ENCODE results near the gene AOPEP.

Gene AOPEP

DNA sequence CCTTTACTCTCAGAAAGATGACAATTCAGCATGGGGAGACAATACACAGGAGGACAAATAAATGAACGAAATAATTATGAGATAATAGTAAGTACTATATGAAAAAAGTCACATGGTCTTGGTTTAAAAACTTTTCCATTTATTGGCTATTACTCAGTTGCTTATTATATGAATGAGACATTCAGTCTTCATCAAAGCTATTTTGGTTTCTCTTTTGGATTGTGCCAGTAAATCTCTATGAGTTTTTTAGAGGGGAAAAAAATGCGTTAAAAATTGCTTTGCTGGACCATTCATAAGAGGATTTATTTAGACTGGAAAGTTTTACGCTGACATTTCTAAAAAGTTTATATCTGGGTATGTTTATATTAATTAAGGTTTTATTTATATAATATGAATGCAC, 137.7 kb downstream of the AOPEP start:
- Histone ChIP-seq H3K9ac (ENCODE audit: low read length) (no peak overlapping the region), H3K4me3 (ENCODE audit: low read length) (no peak overlapping the region), H3K27me3 (ENCODE audit: control insufficient read depth, insufficient read depth, low read length) (no peaks in the 10 kb centered on the region), H3K9me3 (ENCODE audit: control insufficient read depth, low read length) (no peaks in the 10 kb centered on the region), H3K36me3 (ENCODE audit: control insufficient read depth, insufficient read depth, low read length) (no peaks in the 10 kb centered on the region), H3K4me1 (ENCODE audit: control insufficient read depth, insufficient read depth, low read length) (peaks cover 35% of the 10 kb centered on the region)

DNA sequence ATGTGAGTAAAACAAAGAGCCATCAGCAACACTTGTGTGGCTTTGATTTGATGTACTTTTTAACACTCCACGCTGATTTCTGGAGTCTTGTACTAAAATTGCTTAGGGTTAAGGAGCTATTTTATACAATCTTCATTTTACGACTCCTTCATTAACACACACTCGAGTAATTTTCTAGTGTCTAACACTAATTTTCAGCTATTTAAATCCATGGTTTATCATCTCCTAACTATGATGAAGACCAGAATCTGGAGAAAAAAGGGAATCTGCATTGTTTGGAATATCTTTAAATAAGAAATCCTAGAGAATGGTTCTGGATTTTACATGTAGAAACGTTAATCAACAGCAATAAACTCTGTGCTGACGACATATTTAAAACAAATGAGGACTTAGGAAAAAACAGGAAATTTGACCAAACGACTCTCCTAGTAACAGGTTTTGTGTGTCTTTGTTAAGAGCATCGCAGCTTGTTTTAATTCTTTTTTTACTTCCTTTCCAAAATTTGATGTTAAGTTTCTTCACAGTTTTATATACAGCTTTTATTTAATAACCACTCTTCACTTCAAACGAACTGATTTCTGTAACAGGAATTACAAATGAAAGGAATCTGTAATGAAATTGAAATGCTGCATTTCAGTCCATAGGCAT, 138.5 kb downstream of the AOPEP start:
- no peaks in the 10 kb centered on the region for H3K27me3 ChIP-seq (ENCODE audit: control insufficient read depth, insufficient read depth, low read length)
- no peaks in the 10 kb centered on the region for H3K9me3 ChIP-seq (ENCODE audit: control insufficient read depth, low read length)
- H3K9ac ChIP-seq (ENCODE audit: low read length) = peak overlapping the region; percentile 12
- H3K4me1 ChIP-seq (ENCODE audit: control insufficient read depth, insufficient read depth, low read length) = peaks cover 41% of the 10 kb centered on the region
- no peak overlapping the region for H3K4me3 ChIP-seq (ENCODE audit: low read length)
- no peaks in the 10 kb centered on the region for H3K36me3 ChIP-seq (ENCODE audit: control insufficient read depth, insufficient read depth, low read length)

DNA sequence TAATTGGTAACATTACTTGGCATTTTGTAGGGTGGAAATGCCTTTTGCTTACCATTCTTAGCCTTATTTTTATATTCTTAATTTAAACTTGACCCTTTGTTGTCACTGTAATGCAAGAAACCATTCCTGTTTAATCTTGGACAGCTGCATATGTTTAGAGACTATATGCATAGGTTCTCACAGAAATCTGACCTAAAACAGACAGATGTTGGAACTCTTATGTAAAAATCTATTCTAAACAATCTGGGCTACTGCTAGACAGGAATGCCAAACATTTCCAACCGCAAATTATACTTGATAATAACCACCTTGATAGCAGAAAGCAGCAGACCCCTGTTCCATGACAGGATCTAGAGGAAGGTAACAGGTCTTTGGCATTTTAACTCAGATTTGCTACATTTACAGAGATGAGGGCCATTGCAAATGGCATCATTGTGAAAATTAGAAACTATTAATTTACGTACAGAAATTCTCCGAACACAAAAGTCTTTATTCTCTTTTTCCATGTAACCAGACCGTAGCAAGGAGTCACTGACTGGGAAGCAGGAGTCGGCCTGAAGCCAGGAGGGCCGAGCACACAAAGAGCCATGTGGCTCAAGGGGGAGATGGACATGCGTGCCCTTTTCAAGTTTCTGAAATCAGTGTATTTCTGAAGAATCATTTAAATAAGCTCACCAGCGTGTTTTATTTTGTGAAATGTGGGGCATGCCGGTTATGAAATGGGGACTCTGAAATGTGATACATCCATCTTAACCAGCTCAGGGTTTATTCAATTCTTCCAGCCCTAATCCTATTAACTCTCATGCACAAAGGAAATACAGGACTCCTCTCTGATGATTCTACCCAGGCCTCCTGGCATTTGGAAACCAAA, 139.3 kb downstream of the AOPEP start:
- Histone ChIP-seq H3K9me3 (ENCODE audit: control insufficient read depth, low read length) (no peaks in the 10 kb centered on the region), H3K4me1 (ENCODE audit: control insufficient read depth, insufficient read depth, low read length) (peaks cover 47% of the 10 kb centered on the region), H3K27me3 (ENCODE audit: control insufficient read depth, insufficient read depth, low read length) (no peaks in the 10 kb centered on the region), H3K36me3 (ENCODE audit: control insufficient read depth, insufficient read depth, low read length) (no peaks in the 10 kb centered on the region), H3K9ac (ENCODE audit: low read length) (peak overlapping the region; percentile 12), H3K4me3 (ENCODE audit: low read length) (no peak overlapping the region)

DNA sequence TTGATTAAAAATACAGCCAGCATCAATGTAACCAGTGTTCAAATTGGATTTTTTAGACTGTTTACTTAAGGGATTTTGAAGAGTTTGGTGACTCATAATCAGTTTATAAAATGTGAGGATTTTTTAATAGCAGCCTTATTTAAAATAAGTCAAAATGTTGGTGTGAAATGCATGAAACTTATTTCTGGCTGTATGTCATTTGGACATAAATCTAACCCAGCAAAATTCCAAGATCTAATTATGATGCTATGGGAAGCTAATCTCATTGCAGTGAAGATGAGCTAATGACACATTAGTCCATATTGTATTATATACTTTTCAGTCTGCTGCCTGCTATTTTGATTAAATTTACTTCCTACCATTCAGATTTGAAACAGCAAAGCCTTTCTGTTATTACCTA, 140.3 kb downstream of the AOPEP start:
- H3K9ac ChIP-seq (ENCODE audit: low read length) = peak overlapping the region; percentile 63
- no peaks in the 10 kb centered on the region for H3K9me3 ChIP-seq (ENCODE audit: control insufficient read depth, low read length)
- H3K27me3 ChIP-seq (ENCODE audit: control insufficient read depth, insufficient read depth, low read length) = no peaks in the 10 kb centered on the region
- H3K4me3 ChIP-seq (ENCODE audit: low read length) = no peak overlapping the region
- peaks cover 56% of the 10 kb centered on the region for H3K4me1 ChIP-seq (ENCODE audit: control insufficient read depth, insufficient read depth, low read length)
- no peaks in the 10 kb centered on the region for H3K36me3 ChIP-seq (ENCODE audit: control insufficient read depth, insufficient read depth, low read length)

DNA sequence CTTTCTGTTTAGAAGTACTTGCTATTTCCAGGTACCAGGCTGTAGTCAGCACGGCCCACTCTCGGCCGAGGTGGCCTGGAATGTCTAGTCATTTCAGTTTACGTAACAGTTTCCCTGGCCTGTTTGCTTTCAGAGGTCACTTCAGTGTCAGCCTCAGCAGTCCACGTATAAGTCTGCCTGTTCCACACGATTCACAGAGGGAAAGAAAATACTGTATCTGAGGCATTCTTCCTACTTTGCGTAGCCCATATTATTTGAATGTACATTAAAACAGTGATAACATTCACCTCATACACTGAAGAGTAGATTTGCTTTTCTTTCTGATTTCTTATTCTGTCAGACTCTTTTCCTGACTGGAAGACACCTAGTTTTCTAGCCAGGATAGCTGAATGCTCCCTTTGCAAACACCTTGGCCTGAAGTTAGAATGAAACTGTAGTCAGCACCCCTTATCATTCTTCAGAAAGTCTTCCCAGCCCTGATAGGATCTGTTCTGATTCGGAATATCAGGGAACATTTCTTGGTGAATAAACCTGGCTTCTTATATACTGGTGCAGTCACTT, 140.9 kb downstream of the AOPEP start:
- peak overlapping the region; percentile 63 for H3K9ac ChIP-seq (ENCODE audit: low read length)
- no peaks in the 10 kb centered on the region for H3K27me3 ChIP-seq (ENCODE audit: control insufficient read depth, insufficient read depth, low read length)
- H3K4me3 ChIP-seq (ENCODE audit: low read length) = no peak overlapping the region
- H3K4me1 ChIP-seq (ENCODE audit: control insufficient read depth, insufficient read depth, low read length) = peaks cover 56% of the 10 kb centered on the region
- H3K9me3 ChIP-seq (ENCODE audit: control insufficient read depth, low read length) = no peaks in the 10 kb centered on the region
- H3K36me3 ChIP-seq (ENCODE audit: control insufficient read depth, insufficient read depth, low read length) = no peaks in the 10 kb centered on the region

DNA sequence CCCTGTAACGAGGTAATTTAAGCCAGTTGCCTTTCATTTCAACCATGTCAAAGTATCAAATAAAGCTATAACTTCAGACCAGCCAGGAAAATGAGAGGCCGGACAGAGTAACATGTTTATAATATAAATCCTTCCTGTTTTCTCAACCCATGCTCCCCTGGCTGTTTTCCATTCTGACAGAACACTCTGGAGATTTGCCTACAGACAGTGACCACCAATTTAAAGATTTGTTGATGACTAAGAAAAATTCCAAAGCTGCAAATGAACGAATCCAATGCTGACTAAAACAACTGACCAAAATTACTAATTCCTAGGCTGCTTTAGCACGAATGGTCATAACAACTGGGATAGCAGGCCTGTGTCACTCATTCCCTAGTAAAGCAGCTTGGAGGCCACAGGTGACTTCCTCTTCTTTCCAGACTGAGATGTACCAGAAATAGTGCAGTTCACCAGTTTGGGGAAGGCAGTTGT, 141.4 kb downstream of the AOPEP start:
- H3K4me3 ChIP-seq (ENCODE audit: low read length) = no peak overlapping the region
- H3K9ac ChIP-seq (ENCODE audit: low read length) = peak overlapping the region; percentile 63
- peaks cover 56% of the 10 kb centered on the region for H3K4me1 ChIP-seq (ENCODE audit: control insufficient read depth, insufficient read depth, low read length)

DNA sequence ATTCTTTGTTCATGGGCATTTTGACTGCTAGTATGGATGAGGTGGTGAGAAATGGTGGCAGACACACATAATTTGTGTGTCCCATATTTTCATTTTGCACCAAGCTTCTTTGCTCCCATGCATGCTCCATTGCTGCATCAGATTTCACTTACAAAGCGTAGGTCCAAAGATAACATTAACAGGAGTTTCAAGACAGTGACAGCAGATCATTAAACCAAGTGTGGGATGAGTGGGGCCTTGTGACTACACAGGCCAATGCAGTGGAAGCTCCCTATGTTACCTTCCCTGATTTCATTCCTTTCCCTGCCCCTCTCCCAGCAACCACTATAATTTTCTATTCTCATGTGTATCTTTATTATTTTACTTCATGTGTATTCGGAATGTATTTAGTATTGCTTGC, 142.0 kb downstream of the AOPEP start:
- Histone ChIP-seq H3K9ac (ENCODE audit: low read length) (no peak overlapping the region), H3K9me3 (ENCODE audit: control insufficient read depth, low read length) (no peaks in the 10 kb centered on the region), H3K27me3 (ENCODE audit: control insufficient read depth, insufficient read depth, low read length) (no peaks in the 10 kb centered on the region), H3K4me3 (ENCODE audit: low read length) (no peak overlapping the region), H3K36me3 (ENCODE audit: control insufficient read depth, insufficient read depth, low read length) (no peaks in the 10 kb centered on the region), H3K4me1 (ENCODE audit: control insufficient read depth, insufficient read depth, low read length) (peaks cover 61% of the 10 kb centered on the region)

More for the DNA sequence above, 141.4 kb downstream of the AOPEP start:
- H3K36me3 ChIP-seq (ENCODE audit: control insufficient read depth, insufficient read depth, low read length) = no peaks in the 10 kb centered on the region
- H3K27me3 ChIP-seq (ENCODE audit: control insufficient read depth, insufficient read depth, low read length) = no peaks in the 10 kb centered on the region
- H3K9me3 ChIP-seq (ENCODE audit: control insufficient read depth, low read length) = no peaks in the 10 kb centered on the region

DNA sequence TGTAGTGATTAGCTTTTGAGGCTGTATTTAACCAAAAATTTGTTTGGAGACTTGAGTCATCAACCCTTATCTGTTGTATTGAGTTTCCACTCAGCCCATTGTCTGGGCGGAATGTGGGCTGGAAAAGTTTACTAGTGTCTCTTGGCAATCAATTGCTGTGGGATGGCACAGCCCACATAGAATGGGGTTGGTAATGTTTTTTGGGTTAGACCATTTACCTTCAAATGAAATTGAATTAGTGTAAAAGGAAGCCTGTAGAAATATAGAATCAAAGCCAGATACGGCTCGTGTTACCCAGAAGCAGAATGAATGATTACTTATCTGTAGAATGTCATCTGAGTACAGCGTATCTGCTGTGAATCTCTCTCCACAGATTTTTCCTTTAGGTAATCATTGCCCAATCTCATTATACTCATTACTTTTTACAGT, 142.9 kb downstream of the AOPEP start:
- Histone ChIP-seq H3K9me3 (ENCODE audit: control insufficient read depth, low read length) (no peaks in the 10 kb centered on the region), H3K36me3 (ENCODE audit: control insufficient read depth, insufficient read depth, low read length) (no peaks in the 10 kb centered on the region), H3K9ac (ENCODE audit: low read length) (no peak overlapping the region), H3K27me3 (ENCODE audit: control insufficient read depth, insufficient read depth, low read length) (no peaks in the 10 kb centered on the region), H3K4me3 (ENCODE audit: low read length) (no peak overlapping the region), H3K4me1 (ENCODE audit: control insufficient read depth, insufficient read depth, low read length) (peaks cover 58% of the 10 kb centered on the region)

DNA sequence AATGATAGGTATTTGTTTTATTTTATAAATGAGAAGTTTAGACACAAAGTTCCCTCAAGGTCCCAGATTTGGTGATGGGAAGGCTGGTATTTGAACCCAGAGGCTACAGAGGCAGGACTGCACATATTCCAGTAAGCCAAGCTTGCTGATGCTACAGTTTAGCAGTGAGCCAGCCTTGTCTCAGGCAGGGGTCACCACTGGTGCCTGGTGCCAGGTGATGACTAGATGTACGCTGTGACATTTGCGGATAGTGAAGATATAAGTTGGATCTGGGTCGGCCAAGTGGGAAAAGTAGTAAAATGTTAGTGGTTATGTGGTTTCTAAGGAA, 143.9 kb downstream of the AOPEP start:
- Histone ChIP-seq H3K4me1 (ENCODE audit: control insufficient read depth, insufficient read depth, low read length) (peaks cover 56% of the 10 kb centered on the region), H3K27me3 (ENCODE audit: control insufficient read depth, insufficient read depth, low read length) (no peaks in the 10 kb centered on the region), H3K9me3 (ENCODE audit: control insufficient read depth, low read length) (no peaks in the 10 kb centered on the region), H3K4me3 (ENCODE audit: low read length) (no peak overlapping the region), H3K9ac (ENCODE audit: low read length) (no peak overlapping the region), H3K36me3 (ENCODE audit: control insufficient read depth, insufficient read depth, low read length) (no peaks in the 10 kb centered on the region)

DNA sequence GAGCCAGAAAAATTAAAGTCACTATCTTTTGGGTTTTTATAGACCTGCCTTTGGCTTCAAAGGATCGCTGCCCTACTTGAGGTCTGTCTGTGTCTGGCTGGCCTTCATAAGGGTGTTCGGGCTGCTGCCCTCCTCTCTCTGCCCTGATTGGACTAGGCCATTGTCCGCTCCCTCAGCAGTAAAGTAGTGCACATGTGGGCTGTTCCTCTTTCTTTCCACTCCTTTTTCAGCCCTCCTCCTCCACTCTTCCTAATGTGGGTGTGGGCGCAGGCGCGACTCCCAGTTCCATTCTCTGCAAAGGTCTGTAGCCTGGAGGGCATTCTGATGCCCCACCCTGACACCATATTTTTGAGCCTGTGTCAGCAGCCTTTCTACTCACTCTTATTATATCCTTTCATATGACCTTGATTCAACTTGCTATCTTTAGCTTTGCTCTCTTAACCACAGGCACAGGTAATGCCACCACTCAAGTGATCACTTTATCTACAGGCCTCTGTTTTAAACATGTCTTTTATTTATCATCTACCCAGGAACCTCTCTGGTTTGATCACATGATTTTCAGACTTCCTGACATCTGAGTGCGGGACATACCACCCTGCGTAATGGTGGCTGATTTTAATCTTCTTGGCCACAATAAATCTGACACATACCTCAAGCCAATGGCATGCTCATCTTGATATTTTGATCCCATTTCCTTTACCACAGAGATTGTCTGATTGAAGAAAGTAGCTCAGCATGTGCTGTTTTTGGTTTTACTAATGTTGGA, 144.5 kb downstream of the AOPEP start:
- H3K9ac ChIP-seq (ENCODE audit: low read length) = no peak overlapping the region
- H3K4me3 ChIP-seq (ENCODE audit: low read length) = no peak overlapping the region
- H3K4me1 ChIP-seq (ENCODE audit: control insufficient read depth, insufficient read depth, low read length) = peaks cover 55% of the 10 kb centered on the region
- H3K27me3 ChIP-seq (ENCODE audit: control insufficient read depth, insufficient read depth, low read length) = no peaks in the 10 kb centered on the region
- H3K36me3 ChIP-seq (ENCODE audit: control insufficient read depth, insufficient read depth, low read length) = no peaks in the 10 kb centered on the region
- no peaks in the 10 kb centered on the region for H3K9me3 ChIP-seq (ENCODE audit: control insufficient read depth, low read length)

DNA sequence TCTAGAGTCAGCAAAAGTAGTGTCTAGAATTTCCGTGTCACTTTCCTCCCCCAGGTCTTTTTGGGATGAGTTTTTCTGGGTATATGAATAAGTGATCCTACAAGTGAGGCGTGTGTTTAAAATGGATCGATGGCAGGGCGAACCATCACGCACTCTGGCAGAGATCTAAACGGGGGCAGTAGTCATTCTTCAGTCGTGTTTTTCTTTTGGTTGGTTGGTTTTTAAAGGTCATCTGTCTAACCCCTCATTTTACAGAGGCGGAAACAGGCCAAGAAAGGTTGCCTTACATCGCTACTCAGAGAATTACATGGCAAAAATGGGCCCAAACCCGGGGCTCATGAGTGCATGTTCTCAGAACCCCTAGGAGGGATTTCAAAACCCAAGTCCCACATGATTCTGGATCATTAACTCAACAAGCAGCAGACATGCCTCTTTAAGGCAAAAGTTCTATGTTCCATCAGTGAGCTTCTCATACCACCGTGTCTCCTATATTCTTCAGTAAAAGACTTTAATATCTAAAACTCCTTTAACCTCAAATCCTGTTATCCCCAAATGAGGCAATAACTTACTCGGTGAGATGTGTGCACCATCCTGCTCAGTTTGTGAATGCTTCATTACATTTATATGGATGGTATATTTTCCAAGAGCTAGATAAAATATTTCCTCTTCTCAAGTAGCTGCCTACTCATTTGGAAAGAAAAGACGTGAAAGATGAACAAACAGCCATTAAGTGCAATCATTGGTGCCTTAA, 145.8 kb downstream of the AOPEP start:
- Histone ChIP-seq H3K4me3 (ENCODE audit: low read length) (no peak overlapping the region), H3K36me3 (ENCODE audit: control insufficient read depth, insufficient read depth, low read length) (no peaks in the 10 kb centered on the region), H3K4me1 (ENCODE audit: control insufficient read depth, insufficient read depth, low read length) (peaks cover 49% of the 10 kb centered on the region), H3K27me3 (ENCODE audit: control insufficient read depth, insufficient read depth, low read length) (no peaks in the 10 kb centered on the region), H3K9ac (ENCODE audit: low read length) (no peak overlapping the region), H3K9me3 (ENCODE audit: control insufficient read depth, low read length) (no peaks in the 10 kb centered on the region)
